HG03103 (cell line): ENCODE measurements around the gene EFHB.
"Not testable (repeated sequence)": the region's sequence is repeated elsewhere in the genome, so short reads cannot be mapped to it uniquely, and the experiment has no call there.

Experiments
- ATAC-seq: cut with Tn5 transposase; IDR thresholded peaks from one replicate; pipeline ENCODE4 v1.9.1; 2021; ENCODE audit warnings: low read depth; ENCODE audit not compliant: unreplicated experiment

The EFHB gene, protein sequence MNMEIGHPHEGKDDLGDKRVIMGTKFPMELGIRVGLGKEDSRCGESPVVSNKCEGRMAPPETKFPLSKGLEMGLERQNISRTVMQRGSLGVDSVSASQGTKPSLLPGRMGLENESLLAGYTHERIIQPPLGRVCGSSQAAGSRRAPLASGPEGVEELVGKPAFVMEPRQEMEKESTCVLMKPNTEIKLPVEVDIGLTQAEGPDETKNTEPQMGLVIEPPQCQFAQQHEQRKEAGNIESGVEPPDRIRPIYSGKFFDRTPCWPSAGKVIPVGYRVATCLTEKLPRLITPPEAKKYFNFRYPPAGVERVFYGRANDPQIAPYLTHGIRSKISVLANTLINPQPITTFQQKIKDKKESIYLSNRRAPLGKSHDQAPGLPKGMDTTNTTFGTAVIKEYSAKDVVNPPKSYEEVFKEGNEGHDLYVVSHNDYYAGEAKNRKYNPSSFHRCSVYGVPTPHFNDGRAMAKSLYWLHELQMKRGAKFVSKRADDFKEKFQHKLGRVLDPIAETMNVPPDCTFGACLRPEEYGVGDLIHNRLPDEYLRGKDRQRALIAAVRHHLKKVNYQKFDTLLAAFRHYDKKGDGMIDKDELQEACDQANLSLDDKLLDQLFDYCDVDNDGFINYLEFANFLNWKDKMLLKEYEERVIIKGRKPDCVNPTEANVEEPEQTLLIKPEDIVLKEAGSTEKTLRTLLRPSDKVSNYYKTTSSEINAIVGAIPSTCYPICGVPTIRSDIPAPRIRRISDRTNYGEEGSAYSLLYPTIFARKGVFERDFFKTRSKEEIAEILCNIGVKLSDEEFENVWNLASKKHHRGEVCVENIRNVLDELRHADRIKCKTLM

DNA sequence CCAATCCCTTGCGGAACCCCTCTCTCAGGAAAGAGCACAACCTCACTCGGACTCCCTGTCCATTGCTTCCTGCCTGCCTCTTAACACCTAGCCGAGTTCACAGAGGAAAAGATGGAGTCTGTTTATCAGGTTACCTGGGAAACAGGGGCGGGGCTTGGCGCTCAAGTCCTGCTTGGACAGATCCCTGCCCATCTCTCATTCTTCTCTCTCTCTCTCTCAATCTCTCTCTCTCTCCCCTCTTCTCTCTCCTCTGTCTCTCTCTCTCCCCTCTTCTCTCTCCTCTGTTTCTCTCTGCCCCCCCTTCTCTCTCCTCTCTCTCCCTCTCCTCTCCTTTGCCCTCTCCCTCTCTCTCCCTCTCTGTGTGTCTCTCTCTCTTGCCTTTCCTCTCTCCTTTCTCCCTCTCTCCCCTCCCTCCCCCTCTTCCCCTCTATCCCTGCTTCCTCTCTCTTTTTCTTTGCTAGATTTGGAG lies at the start of gene EFHB:
TSS of gene EFHB (minus strand) at position 120 of the 469 bp plus-strand sequence. CDS start 199 bp downstream, outside the sequence.
- ATAC-seq = no peak

DNA sequence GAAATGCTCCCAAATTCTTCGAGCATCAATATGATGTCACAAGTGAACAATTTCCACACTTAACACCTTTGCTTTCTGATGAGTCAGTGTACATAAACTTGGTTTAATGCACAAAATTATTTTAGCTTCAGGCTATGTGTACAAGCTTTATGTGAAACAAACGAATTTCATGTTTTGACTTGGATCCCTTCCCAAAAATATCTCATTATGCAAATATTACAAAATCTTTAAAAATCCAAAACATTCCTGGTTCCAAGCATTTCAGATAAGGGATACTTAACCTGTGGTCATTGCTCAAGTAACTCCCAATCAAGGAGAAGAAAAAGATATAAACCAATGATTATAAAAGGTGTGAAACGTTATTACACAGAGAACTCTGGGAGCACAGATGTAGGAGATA lies 38.0 kb upstream of the EFHB start:
- ATAC-seq = no peak

DNA sequence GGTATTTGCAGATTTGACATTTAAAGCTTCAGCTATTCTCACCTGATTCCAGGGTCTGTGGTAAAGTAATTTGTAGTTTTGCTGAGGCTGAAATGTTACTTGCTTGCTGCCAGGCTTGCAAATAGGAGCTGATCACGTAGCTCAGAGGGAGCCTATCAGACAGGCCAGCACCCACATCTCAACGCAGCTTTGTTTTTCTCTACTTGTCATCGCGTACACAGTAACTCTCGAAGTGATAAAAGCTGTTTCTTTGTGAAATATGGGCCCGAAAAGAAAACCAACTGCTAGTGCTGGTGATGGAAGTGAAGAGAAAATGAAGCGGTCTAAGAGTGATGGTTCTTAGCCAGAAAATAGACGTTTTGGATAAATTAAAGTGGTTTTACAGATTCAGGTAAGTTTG lies 36.3 kb upstream of the EFHB start:
- no peak for ATAC-seq

DNA sequence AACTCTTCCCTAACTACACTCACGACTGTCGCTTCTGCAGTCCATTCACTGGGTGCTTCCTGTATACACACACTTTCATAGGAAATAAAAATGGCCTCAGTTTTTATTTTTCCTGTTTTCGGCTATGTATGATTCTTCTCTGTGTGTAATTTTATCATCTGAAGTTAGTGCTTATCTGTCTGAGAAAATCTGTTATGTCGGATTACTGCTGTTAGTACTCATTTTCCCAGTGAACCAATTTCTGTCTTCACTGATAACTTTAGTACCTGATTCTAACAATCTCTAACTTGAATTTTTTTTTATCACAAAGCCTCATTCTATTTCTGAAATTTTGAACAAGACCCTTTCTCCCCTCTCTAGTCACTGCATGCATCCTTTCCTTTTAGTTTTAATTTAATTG lies 33.8 kb upstream of the EFHB start:
- no peak for ATAC-seq

DNA sequence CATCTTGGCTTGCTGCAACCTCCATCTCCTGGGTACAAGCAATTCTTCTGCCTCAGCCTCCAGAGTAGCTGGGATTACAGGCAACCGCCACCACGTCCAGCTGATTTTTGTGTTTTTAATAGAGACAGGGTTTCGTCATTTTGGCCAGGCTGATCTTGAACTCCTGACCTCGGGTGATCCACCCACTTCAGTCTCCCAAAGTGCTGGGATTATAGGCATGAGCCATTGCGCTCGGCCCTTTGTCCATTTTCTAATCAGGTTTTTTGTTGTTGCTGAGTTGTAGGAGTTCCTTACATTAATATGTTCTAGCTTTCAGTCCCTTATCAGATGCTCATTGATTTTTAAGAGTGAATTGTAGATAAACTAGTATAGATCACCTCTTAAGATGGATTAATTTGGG lies 33.2 kb upstream of the EFHB start:
- no peak for ATAC-seq

DNA sequence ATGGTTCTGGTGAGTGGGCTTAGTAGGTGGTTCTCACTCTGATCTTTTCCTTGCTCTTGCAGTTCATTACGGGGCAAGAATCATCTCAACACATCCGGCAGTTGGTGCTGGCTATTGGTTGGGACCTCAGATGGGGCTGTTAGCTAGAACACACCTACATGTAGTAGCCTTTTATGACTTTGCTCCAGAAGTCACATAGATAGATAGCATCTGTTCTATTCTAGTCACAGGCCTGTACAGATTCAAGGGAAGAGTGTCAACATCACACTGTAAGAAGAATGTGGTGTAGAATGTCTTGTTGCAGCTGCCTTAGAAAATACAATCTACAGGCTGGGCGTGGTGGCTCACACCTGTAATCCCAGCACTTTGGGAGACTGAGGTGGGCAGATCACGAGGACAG lies 27.9 kb upstream of the EFHB start:
- no peak for ATAC-seq

DNA sequence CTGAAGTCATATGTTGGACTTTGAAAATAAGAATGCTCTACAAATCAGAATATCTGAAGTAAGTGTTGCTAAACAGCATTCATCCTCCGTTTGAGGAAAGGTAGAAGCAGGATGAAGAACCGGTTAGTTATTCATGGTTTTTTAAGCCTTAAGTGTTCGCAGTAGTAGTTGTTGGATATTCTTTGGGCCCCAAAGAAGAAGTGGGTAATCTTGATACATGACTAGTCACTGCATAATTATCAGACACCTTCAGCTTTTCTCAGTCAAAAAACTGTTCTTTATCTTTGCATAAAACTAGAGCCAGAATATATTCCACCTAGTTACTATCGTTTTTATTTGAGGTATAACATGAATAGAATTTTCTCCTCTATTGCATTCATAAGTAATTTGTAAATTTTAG lies 26.7 kb upstream of the EFHB start:
- no peak for ATAC-seq

DNA sequence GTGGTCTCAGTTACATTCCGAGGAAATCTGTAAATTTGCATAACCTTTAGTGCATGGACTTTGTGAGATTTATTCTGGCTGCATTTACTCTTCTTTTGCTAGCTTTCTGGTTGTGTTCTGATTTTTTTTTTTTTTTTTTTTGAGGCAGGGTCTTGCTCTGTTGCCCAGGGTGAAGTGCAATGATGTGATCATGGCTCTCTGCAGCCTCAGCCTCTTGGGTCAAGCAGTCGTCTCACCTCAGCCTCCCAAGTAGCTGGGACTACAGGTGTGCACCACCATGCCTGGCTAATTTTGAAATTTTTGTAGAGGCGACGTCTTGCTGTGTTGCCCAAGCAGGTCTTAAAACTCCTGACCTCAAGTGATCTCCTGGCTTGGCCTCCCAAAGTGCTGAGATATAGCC lies 25.5 kb upstream of the EFHB start:
- no peak for ATAC-seq

DNA sequence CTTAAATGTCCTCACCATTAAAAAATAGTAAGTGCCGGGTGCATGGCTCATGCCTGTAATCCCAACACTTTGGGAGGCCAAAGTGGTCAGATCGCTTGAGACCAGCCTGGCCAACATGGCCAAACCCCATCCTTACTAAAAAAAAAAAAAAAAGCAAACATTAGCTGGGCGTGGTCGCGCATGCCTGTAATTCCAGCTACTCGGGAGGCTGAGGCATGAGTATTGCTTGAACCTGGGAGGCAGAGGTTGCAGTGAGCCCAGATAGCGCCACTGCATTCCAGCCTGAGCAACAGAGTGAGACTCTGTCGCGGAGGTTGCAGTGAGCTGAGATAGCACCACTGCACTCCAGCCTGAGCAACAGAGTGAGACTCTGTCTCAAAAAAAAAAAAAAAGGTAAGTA lies 23.3 kb upstream of the EFHB start:
- ATAC-seq = not testable (repeated sequence)

DNA sequence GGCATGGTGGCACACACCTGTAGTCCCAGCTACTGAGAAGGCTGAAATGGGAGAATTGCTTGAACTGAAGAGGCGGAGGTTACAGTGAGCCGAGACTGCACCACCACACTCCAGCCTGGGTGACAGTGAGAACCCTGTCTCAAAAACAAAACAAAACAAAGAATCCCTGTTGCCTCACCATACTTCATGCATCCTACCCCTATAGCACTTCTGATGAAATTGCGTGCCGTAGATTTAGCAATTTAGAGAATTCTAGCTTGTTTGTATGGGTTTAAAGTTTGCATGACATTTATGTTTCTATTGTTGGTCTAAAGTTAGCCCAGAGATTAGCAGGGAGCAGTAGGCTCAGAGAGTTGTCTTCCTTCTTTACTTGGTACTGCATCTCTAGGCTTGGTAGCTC lies 20.7 kb upstream of the EFHB start:
- no peak for ATAC-seq

DNA sequence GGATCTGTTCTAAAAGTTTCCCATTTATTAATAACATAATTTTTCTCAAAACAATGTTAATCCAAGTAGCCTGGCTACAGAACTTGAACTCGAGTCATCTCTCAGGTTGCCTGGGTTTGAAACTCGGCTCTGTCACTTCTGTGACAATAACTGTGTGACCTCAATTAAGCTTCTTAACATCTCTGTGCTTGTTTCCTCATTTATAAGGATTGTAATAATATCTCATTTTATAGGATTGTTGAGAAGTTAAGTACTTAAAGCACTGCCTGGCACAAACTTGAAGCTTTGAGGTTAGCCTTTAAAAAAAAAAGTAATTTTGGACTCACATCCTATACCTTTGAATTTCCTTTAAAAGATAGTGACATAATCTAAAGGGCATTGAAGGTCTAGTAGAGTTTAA lies 16.3 kb upstream of the EFHB start:
- no peak for ATAC-seq

DNA sequence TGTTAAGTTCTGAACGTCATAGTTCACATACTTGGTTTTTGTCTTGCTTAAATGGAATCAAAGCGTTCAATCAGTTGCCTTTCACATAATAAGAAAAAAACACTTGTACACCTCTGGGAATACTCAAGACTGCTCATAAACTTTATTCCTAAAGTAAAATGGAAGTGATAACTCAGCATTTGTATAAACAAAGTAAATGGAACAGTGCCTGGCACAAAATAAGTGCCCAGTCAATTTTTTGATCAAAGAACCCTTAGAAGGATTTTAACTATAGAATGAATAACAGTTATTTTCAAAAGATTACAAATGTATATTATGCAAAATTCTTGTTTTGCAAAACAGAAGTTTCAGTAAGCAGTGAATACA lies 14.2 kb upstream of the EFHB start:
- ATAC-seq = no peak

DNA sequence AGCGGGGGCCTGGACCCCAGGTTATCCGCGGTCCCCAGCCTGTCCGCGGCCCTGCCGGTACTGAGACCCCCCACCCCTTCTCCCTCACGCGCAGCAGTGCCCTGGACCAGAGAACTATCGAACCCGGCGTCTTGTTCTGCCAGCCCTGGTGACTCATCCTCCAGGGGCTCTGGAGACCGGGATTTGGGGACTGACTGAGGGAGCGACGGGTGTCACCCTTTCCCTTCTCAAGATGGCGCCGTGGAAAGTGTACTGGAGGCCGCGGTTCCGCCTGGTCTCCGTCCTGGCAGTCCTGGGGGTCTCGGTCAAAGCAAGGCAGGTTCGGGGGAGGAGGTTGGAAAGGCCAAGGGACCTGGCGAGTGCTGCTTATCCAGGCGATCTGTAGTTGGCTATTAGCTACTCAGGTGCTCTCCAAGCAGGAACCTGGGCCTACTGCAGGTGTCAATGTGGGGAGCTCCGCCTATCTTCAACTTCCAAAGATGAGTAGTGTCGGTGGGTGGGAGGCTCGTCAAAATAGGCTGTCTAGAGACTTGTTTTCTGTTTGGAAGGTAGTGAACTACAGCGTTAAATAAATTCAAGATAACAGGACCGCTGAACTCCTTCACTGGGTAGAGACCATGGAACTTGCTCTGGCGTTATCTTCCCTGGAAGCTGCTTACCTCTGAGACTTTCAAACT lies 13.7 kb upstream of the EFHB start:
- peak; percentile 12 for ATAC-seq

DNA sequence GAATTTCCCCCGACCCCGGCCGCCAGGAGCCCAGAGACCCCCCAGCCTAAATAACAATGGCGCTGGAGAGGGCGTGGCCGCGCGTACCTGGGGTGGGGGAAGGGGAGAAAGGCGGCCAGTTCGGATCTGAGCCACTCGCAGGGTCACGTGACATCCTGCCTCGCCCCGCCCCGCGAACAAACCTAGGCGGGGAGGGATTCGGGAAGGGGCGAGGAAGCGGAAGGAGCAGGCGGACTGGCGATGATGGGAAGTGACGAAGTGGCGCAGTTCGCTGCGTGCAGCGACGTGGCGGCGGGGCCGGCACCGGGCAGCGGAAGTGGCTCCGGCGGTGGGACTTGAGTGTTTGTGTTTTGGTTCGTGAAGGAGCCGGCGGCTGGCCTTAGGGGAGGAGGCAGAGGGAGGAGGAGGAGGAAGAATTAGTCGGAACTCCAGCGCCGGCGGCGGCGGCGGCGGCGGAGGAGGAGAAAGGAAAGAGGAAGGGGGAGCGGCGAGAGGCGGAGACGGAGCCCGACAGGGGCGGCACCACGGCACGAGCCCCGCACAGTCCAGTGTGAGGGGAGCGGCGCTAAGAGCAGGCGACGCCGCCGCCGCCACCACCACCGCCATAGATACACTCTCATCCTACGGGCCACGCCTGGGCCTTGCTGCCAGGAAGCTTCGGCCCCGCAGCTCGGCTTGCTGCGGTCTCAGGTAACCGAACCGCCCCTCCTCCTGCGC lies 13.0 kb upstream of the EFHB start, which contains the start of gene RAB5A:
TSS of gene RAB5A (plus strand) at position 266 of the 717 bp plus-strand sequence. CDS start 3,802 bp downstream, outside the sequence.
- peak; percentile 96 for ATAC-seq

DNA sequence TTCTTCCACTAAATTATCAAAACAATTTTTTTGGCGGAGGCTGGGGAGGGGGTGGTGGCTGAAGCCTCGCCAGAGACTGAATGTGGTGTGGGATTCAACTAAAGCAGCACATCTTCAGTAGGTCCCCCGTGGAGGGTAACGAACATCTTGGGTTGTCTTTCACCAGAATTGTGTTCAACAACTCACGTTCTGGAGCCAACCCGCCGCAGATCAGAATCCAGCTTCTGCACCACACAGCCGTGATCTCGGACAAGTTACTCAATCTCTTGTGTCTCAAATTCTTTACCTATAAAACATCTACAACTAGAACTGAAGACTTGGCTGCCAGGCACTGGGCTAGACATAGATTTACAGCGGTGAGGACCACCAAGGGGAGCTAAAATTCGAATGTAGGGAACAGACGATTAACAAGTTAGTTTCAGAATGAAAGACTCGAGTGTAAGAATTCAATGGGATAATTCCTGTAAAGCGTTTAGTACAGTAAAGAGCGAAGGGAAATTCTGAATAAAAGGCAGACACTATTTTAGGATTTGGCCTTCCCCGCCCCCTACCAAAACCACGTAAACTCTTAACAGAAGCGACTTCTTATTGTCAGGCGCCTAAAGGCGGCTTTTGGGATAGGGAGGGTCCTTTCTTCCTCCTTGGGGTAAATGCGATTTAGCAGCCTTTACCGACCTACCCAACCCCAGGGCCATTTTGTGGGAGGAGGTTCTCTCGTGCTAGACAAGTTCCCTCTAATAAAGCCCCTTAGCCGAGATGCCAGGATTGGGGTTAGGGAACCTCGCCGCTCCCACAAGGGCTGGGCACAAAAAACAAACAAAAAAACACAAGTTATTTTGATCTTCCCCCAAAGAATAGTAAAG lies 12.2 kb upstream of the EFHB start:
- peak; percentile 1 for ATAC-seq

DNA sequence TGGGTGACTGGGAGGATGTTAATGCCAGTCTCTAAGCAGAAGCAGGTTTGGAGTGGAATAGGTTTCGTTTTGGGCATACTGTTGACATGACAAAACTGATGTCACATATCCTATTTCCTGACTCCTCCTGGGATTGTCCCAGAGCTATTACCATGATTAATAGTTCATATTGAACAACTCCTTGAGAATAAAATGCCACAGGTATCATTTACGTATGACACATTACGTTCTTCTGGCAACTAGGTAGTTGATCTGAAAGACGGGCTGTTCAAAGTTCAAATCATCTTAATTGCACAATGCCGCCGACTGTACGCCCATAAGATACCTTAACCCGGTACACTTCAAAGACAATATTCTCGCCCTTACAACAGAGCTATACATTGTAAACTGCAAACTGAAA lies 11.5 kb upstream of the EFHB start:
- no peak for ATAC-seq

DNA sequence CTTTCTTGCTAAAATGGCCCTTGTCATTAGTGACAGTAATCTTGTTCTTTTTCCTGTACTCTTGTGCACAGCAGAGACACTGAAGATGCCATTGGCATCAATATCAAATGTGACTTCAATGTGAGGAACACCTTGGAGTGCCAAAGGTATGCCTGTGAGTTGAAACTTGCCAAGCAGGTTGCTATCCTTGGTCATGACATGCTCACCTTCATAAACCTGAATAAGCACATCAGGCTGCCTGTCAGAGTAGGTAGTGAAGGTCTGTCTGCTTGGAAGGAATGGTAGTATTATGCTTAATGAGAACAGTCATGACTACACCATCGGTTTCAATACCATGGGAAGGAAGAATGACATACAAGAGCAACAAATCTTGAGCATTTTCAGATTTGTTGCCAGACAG lies 6.6 kb upstream of the EFHB start:
- ATAC-seq = no peak

DNA sequence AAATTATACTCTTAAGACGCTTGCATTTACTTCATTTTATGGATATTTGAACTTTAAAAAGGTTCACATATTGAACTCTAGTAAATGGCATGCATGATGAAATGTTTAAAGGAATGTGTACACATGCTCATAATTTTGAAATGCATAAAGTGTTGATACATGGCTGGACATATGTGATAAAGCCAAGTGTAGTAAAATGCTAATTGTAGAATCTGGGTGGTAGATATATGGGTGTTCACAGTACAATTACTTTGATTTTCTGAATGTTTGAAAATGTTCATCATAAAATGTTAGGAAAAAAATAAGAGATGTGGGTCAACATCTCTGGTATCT lies 4.2 kb upstream of the EFHB start:
- no peak for ATAC-seq

DNA sequence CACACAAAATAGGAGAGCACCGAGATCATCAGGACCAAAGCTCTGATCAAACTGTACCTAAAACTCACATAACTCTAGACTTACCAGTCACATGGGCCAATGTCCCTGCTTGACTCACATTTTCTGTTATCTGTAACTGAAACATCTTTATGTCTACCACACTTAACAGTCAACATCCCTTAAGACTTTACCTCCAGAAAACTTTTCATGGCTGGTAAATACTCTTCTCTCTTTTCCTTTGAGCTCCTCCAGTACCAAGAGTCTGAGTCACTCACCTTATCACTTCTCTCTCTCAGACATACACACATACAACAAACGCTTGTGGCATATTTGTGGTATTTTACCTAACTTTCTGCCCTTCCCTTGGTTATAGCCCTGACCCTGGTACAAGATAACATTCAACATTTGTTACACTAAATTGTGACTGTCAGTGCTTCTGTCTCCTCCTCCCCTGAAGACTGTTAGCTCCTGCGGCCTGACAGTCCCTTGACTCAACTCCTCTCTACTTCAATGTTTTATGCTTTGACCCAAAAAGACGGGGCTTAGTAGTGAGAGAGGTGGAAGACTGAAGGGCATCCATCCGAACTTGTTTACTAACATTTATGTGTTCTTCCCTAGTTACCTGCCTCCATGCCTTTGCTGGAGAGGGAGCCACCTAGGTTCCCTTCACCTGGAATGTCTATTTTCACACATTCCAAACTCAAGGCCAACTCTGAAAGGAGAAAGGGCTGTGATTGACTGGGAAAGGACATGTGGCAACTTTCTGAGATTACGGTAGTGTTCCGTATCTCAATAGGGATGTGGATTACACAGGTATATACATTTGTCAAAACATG lies 3.7 kb upstream of the EFHB start:
- no peak for ATAC-seq
